GM04504 (cell line): ENCODE measurements around the gene SULT1A3.
"Not testable (repeated sequence)": the region's sequence is repeated elsewhere in the genome, so short reads cannot be mapped to it uniquely, and the experiment has no call there.

Experiments used
- DNase-seq: peaks from one replicate; pipeline ENCODE4 v3.0.0-alpha.2; 2012; ENCODE audit warnings: low read depth

The SULT1A3 gene

DNA sequence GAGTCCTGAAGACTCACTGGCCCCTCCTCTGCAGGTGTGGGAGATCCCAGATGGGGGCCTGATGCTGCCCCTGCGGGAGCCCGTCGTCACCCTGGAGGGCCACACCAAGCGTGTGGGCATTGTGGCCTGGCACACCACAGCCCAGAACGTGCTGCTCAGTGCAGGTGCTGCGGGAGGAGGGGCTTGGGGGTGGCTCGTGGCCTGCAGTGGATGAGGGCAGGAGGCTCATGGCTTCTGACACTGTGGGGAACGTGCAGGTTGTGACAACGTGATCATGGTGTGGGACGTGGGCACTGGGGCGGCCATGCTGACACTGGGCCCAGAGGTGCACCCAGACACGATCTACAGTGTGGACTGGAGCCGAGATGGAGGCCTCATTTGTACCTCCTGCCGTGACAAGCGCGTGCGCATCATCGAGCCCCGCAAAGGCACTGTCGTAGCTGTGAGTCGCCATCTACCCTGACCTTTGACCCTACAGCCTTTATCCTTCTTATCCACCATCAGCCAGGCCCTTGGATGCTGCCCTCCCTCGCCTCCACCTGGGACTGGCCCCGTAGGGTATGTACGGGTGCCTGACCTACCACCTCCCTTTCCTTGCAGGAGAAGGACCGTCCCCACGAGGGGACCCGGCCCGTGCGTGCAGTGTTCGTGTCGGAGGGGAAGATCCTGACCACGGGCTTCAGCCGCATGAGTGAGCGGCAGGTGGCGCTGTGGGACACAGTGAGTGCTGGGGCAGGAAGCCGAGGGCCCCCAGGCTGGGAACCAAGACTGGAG is 12.1 kb upstream of the SULT1A3 start:
- no peak for DNase-seq

DNA sequence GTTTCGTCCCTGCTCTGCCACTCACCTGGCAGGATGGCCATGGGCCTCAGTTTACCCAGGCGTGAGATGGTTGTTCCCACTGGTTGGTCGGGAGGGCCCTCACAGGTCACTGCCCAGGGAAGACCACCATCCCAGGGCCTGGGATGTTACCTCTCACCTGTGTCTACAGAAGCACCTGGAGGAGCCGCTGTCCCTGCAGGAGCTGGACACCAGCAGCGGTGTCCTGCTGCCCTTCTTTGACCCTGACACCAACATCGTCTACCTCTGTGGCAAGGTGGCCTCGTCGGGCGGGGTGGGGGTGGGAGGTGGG is 11.5 kb upstream of the SULT1A3 start:
- DNase-seq, result no peak

DNA sequence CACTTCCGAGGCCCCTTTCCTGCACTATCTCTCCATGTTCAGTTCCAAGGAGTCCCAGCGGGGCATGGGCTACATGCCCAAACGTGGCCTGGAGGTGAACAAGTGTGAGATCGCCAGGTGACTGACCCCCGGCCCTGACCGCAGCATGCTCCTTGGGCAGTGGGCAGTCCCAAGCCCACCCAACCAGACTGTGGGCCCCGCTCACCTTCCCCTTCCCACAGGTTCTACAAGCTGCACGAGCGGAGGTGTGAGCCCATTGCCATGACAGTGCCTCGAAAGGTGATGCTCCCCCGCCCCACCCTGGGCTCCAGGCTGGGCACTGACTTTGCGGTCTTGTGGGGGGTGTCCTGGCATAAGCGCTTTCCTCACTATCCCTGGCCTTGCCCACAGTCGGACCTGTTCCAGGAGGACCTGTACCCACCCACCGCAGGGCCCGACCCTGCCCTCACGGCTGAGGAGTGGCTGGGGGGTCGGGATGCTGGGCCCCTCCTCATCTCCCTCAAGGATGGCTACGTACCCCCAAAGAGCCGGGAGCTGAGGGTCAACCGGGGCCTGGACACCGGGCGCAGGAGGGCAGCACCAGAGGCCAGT is 11.0 kb upstream of the SULT1A3 start:
- no peak for DNase-seq

DNA sequence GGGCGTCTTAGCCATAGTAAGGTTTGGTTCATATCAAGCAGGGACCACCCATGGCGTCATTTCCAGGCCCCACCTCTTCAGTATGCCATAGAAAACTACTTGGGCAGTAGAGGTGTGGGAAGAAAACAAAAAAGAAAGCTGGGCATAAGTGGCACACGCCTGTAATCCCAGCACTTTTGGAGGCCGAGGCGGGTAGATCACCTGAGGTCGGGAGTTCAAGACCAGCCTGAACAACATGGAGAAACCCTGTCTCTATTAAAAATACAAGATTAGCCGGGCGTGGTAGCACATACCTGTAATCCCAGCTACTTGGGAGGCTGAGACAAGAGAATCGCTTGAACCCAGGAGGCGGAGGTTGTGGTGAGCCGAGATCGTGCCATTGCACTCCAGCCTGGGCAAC is 7.9 kb upstream of the SULT1A3 start:
- DNase-seq, result not testable (repeated sequence)

DNA sequence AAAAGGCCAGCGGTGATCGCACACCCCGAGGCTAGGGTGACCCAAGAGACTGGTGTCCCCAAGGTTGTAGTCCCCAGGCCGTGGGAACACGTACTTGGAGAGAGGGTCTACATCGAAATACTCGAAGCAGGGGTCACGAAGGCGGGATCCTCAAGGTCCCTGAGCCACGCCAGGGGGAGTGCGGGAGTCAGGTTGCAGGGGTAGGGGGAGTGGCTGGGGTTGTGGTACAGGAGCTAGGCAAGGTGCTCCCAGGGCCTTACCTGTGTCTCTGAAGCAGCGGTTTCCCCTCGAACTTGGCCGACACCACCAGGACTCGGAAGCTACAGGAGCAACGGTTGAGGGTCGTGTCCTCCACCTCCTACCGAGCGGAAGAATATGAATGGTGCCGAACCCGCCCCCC is 6.0 kb upstream of the SULT1A3 start:
- not testable (repeated sequence) for DNase-seq

DNA sequence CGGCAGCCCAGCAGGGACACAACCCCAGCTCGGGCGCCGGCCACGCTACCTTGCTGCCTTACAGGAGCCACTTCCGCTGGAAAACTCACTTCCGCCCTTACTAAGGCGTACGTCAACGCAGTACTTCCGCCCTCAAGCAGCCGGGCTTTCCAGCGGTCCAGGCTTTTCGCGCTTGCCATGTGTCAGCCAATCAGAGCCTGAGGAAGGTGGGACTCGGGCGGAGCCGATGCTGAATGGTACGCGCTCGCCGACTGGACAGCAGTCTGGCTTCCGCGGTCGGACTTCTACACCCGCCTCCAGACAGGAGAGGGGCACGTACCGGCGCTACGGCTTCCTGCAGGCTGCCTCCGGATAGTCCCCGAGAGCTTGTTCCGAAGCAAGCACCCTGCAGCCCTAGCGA is 5.4 kb upstream of the SULT1A3 start, which contains the start of the genes BOLA2B and SLX1A:
BOLA2B (minus strand) TSS at position 52 of the 400 bp plus-strand sequence. CDS start 71 bp downstream, outside the sequence.
SLX1A (plus strand) TSS at position 261 of the 400 bp plus-strand sequence. CDS start 210 bp downstream, outside the sequence.
- DNase-seq, result not testable (repeated sequence)

DNA sequence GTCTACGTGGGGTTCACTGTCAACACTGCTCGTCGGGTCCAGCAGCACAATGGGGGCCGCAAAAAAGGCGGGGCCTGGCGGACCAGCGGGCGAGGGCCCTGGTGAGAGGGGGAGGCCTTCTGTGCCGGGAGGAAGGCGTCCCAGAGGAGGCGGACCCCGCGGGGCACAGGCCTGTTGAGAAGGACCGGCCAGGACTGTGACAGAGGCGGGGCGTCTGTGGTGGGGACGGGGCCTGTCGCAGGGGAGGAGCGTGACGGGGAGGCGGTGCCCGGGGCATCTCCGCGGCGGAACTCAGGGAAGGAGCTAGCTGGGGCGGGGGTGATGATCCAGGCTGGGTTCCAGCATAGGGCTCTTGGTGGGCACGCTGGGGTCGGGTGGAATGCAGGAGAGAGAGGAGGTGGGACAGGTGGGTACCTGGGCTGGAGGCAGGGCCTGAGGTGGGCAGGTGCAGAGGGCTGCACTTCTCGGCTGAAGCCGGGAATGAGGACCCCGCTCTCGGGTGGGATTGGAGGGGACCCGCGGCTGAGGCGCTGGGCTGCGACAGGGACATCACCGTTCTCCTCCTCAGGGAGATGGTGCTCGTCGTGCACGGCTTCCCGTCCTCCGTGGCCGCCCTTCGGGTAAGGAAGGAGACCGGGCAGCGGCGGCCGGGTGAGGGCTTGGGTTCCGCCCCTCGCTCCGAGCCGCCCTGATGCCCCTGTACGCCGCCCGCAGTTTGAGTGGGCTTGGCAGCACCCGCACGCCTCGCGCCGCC is 4.7 kb upstream of the SULT1A3 start:
- not testable (repeated sequence) for DNase-seq

DNA sequence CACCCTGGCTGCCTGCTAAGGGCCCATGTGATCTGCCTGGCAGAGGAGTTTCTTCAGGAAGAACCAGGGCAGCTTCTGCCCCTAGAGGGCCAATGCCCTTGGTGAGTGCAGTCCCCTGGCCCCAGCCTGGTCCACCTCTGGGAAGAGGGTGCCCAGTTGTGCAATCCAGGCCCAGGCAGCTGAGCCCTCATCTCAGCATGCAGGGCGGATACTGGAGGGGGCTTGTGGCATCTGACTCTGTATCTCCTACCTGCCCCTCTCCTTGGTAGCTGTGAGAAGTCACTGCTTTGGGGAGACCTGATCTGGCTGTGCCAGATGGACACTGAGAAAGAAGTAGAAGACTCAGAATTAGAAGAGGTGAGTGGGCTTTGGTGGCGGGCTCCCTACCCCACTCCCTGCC is 2.1 kb upstream of the SULT1A3 start:
- DNase-seq, result not testable (repeated sequence)

DNA sequence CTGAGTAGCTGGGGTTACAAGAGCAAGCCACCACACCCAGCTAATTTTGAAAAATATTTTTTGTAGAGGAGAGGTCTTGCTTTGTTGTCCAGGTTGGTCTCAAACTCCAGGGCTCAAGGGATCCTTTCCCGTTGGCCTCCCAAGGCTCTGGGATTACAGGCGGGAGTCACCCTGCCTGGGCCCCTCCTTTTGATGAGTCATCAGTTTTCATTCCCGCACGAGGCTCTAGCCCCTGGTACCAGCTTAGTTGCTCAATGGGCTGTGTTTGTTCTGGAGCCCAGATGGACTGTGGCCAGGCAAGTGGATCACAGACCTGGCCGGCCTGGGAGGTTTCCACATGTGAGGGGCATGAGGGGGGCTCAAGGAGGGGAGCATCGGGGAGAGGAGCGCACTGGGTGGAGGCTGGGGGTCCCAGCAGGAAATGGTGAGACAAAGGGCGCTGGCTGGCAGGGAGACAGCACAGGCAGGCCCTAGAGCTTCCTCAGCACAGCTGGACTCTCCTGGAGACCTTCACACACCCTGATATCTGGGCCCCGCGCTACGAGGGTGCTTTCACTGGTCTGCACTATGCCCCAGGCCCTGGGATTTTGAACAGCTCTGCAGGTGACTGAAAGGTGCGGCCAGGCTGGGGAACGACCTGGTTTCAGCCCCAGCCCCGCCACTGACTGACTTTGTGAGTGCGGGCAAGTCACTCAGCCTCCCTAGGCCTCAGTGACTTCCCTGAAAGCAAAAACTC is 721 bp downstream of the SULT1A3 start:
- not testable (repeated sequence) for DNase-seq

DNA sequence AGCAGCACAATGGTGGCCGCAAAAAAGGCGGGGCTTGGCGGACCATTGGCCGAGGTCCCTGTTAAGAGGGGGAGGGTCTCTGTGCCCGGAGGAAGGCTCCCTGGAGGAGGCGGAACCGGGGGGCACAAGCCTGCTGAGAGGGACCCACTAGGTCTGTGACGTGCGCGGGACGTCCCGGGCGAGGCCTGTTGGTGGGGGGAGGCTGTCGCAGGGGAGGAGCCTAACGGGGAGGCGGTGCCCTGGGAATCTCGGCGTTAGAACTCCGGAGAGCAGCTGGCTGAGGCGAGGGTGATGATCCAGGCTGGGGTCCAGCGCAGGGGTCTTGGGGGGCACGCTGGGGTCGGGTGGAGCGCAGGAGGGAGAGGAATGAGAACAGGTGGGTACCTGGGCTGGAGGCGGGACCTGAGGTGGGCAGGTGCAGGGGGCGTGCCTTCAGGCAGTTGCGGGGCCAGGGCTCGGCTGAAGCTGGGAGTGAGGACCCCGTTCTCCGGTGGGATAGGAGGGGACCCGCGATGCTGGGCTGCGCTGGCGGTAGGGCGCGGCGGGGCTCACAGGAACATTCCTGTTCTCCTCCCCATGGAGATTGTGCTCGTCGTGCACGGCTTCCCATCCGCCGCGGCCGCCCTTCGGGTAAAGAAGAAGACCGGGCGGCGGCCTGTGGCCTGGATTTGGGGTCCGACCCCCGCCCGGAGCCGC is 6.6 kb downstream of the SULT1A3 start:
- DNase-seq, result not testable (repeated sequence)

DNA sequence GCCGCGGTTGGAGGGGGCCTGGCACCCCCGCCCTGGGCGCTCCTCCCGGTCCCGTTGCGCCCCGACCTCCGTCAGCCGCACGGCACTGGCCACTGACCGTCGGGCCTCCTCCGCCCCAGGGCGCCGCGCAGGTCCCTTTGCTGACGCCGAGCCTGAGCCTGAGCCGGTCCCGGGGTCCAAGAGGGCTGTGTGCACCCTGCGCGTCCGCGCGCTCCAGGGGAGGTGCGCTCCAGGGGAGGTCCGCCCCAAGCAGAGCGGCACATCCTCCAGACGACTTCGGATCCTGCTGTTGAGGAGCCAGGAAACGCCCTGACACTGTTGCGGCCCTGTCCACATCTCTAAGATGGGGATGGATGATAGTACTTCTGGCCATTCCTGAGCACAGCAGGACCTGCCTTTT is 7.2 kb downstream of the SULT1A3 start:
- not testable (repeated sequence) for DNase-seq

DNA sequence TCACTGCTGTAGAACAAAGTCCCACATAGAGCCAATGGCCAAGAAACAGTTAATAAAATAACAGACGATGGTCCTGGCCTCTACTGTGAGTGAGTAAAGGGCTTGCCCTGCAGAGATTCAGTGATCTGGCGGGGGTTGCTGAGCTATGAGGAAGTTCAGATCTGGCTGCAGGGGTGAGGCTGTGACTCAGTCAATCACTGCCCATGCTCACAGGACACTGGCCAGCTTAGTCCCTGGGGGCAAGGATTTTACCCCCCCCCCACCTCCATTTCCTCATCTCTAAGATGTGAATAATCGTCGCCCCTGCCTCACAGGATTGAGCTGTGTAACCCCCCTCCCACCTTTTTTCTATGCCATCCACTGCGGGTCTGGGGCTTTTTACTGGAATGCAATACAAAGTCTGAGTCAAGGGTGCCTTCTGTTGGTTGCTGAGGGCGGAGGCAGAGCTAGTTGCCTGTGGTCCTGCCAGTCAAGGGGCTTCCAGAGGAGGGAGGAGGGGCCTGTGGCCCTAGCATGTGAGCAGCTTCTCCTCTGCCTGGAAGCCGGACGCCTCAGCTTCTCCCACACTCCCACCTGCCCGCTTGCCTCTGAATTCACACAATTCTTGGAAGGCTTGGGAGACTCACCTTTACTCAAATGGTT is 8.1 kb downstream of the SULT1A3 start:
- not testable (repeated sequence) for DNase-seq

DNA sequence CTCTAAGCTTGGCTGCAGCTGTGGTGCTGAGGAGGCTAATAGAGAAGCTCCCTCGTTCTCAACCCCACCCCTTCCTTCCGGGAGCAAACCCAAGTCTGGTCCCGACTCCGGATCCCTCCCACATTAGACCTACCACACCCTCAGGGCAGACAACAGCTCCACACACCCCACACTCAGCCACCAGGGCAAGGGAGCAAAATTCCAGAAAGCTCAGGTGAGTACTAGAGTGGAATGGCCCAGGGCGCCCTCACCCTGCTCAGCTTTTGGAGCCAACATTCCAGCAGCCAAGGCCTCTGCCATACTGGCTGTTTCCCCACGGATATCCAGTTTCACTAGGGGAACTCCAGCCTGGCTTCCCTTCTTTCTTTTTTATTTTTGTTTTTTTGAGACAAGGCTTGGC is 10.0 kb downstream of the SULT1A3 start:
- DNase-seq, result not testable (repeated sequence)

DNA sequence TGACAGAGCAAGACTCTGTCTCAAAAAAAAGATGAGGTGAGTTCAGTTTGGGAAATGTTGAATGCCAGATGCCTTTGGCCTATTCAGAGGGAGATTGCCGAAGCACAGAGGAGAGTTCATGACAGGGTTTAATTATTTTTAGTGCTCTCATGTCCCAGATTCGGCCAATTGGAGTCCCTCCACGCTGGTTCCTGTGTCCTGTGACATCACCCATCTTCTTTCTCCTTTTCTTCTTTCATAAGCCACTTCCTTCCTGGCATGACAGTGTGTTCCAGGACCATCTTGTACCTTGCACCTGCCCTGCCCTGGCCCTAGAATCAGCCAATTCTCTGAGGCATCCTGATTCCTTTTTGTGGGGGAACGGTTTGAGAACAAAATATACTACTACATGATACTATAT is 12.4 kb downstream of the SULT1A3 start:
- DNase-seq, result not testable (repeated sequence)

DNA sequence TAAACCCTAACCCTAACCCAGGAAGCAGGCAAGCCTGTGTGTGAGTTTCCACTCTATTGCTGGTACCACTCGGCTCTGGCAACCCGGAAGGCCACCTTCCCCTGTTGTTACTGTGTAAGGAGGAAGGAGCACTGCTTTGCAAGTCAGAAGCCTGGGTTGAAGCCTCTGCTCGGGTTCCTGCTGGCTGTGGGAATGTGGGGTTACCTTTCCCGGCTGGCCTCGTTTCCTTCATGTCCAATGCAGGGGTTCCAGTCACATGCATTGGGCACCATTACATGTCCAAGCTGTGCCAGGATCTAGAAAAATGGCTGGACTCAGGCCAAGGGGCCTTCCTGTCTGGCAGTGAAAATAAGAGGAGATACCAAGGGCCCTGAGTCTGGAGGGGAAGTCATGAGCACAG is 18.0 kb downstream of the SULT1A3 start:
- not testable (repeated sequence) for DNase-seq

DNA sequence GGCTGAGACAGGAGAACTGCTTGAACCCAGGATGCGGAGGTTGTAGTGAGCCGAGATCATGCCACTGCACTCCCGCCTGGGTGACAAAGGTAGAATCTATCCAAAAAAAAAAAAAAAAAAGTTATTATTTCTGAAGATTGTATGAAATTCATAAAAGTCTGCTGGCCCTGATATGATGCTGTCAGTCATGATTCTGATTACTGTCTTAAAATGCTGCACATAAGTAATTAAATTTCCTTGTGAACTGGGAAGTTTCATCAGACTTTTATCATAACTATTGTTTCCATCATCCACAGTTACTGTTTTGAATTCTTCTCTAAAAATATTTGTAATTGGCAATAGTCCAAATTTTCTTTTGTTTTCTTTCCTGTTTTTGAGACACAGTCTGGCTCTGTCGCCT is 49.3 kb downstream of the SULT1A3 start, which contains the start of gene NPIPB13:
NPIPB13 (minus strand) TSS at position 101 of the 400 bp plus-strand sequence. CDS start 2,906 bp downstream, outside the sequence.
- not testable (repeated sequence) for DNase-seq
